ENCODE results near the gene HPRT1. TPM values are rescaled to one million over a fixed set of nuclear protein-coding genes. Genes with fewer than 3 reads are reported as not detected.
A peak's percentile ranks its signal among the peaks of the same experiment; 100 is the strongest.

HPRT1 gene
- polyA plus RNA-seq, 1 donor: 25.1 TPM

GRCh38 chrX:134512566-134512965 lies 52.6 kb downstream of the HPRT1 start:
- no peaks in the 10 kb centered on the region for H3K9me3 ChIP-seq (ENCODE audit: control insufficient read depth, low read depth, low read length)
- WGBS (ENCODE audit: insufficient coverage, low lambda C conversion rate): no CpG with 5 or more reads among the region's 9 CpGs

GRCh38 chrX:134513091-134513490 lies 53.1 kb downstream of the HPRT1 start:
- WGBS (ENCODE audit: insufficient coverage, low lambda C conversion rate): no CpG with 5 or more reads among the region's 3 CpGs
- DNase-seq: no peak

More at GRCh38 chrX:134512566-134512965, 52.6 kb downstream of the HPRT1 start:
- no peaks in the 10 kb centered on the region for H3K4me1 ChIP-seq (ENCODE audit: control insufficient read depth, insufficient read depth, low read length)
- no peak for DNase-seq
- H3K27ac ChIP-seq (ENCODE audit: low read length): no peak overlapping the region
- no peaks in the 10 kb centered on the region for H3K36me3 ChIP-seq (ENCODE audit: control insufficient read depth, insufficient read depth, low read length)
- H3K4me3 ChIP-seq (ENCODE audit: low read length): no peak overlapping the region
- no peaks in the 10 kb centered on the region for H3K27me3 ChIP-seq (ENCODE audit: control insufficient read depth, insufficient read depth, low read length)

GRCh38 chrX:134520860-134521390 lies 61.0 kb downstream of the HPRT1 start:
- WGBS (ENCODE audit: insufficient coverage, low lambda C conversion rate): no CpG with 5 or more reads among the region's 3 CpGs
- Histone ChIP-seq H3K4me1 (ENCODE audit: control insufficient read depth, insufficient read depth, low read length) (no peaks in the 10 kb centered on the region), H3K27me3 (ENCODE audit: control insufficient read depth, insufficient read depth, low read length) (no peaks in the 10 kb centered on the region), H3K27ac (ENCODE audit: low read length) (no peak overlapping the region), H3K36me3 (ENCODE audit: control insufficient read depth, insufficient read depth, low read length) (no peaks in the 10 kb centered on the region), H3K4me3 (ENCODE audit: low read length) (no peak overlapping the region), H3K9me3 (ENCODE audit: control insufficient read depth, low read depth, low read length) (no peaks in the 10 kb centered on the region)
- peak in 1 of 2 donors; percentile 29 for DNase-seq

More at GRCh38 chrX:134513091-134513490, 53.1 kb downstream of the HPRT1 start:
- H3K4me1 ChIP-seq (ENCODE audit: control insufficient read depth, insufficient read depth, low read length): no peaks in the 10 kb centered on the region
- no peak overlapping the region for H3K27ac ChIP-seq (ENCODE audit: low read length)
- no peaks in the 10 kb centered on the region for H3K36me3 ChIP-seq (ENCODE audit: control insufficient read depth, insufficient read depth, low read length)
- no peak overlapping the region for H3K4me3 ChIP-seq (ENCODE audit: low read length)
- no peaks in the 10 kb centered on the region for H3K27me3 ChIP-seq (ENCODE audit: control insufficient read depth, insufficient read depth, low read length)
- H3K9me3 ChIP-seq (ENCODE audit: control insufficient read depth, low read depth, low read length): no peaks in the 10 kb centered on the region

- DNase-seq: no peak
Observed at GRCh38 chrX:134524181-134524580, 64.2 kb downstream of the HPRT1 start.

GRCh38 chrX:134525086-134525792 lies 65.3 kb downstream of the HPRT1 start:
- H3K4me3 ChIP-seq (ENCODE audit: low read length): no peak overlapping the region
- no peak for DNase-seq
- no peaks in the 10 kb centered on the region for H3K36me3 ChIP-seq (ENCODE audit: control insufficient read depth, insufficient read depth, low read length)
- no peaks in the 10 kb centered on the region for H3K9me3 ChIP-seq (ENCODE audit: control insufficient read depth, low read depth, low read length)
- WGBS (ENCODE audit: insufficient coverage, low lambda C conversion rate): no CpG with 5 or more reads among the region's 15 CpGs
- H3K4me1 ChIP-seq (ENCODE audit: control insufficient read depth, insufficient read depth, low read length): no peaks in the 10 kb centered on the region
- H3K27ac ChIP-seq (ENCODE audit: low read length): no peak overlapping the region
- no peaks in the 10 kb centered on the region for H3K27me3 ChIP-seq (ENCODE audit: control insufficient read depth, insufficient read depth, low read length)

More at GRCh38 chrX:134524181-134524580, 64.2 kb downstream of the HPRT1 start:
- Histone ChIP-seq H3K9me3 (ENCODE audit: control insufficient read depth, low read depth, low read length) (no peaks in the 10 kb centered on the region), H3K36me3 (ENCODE audit: control insufficient read depth, insufficient read depth, low read length) (no peaks in the 10 kb centered on the region), H3K27ac (ENCODE audit: low read length) (no peak overlapping the region), H3K27me3 (ENCODE audit: control insufficient read depth, insufficient read depth, low read length) (no peaks in the 10 kb centered on the region), H3K4me1 (ENCODE audit: control insufficient read depth, insufficient read depth, low read length) (no peaks in the 10 kb centered on the region), H3K4me3 (ENCODE audit: low read length) (no peak overlapping the region)
- WGBS (ENCODE audit: insufficient coverage, low lambda C conversion rate): 60% methylated on average over 1 of the region's 6 CpGs

GRCh38 chrX:134526399-134526798 lies 66.4 kb downstream of the HPRT1 start:
- no peak for DNase-seq
- no peak overlapping the region for H3K27ac ChIP-seq (ENCODE audit: low read length)
- H3K36me3 ChIP-seq (ENCODE audit: control insufficient read depth, insufficient read depth, low read length): no peaks in the 10 kb centered on the region
- no peaks in the 10 kb centered on the region for H3K9me3 ChIP-seq (ENCODE audit: control insufficient read depth, low read depth, low read length)
- H3K4me1 ChIP-seq (ENCODE audit: control insufficient read depth, insufficient read depth, low read length): no peaks in the 10 kb centered on the region
- no CpG with 5 or more reads among the region's 5 CpGs for WGBS (ENCODE audit: insufficient coverage, low lambda C conversion rate)
- H3K4me3 ChIP-seq (ENCODE audit: low read length): no peak overlapping the region
- H3K27me3 ChIP-seq (ENCODE audit: control insufficient read depth, insufficient read depth, low read length): no peaks in the 10 kb centered on the region

GRCh38 chrX:134528960-134529359 lies 69.0 kb downstream of the HPRT1 start:
- H3K9me3 ChIP-seq (ENCODE audit: control insufficient read depth, low read depth, low read length): no peaks in the 10 kb centered on the region
- no peak overlapping the region for H3K27ac ChIP-seq (ENCODE audit: low read length)
- H3K36me3 ChIP-seq (ENCODE audit: control insufficient read depth, insufficient read depth, low read length): no peaks in the 10 kb centered on the region
- DNase-seq: peak in 1 of 2 donors; percentile 38
- no peaks in the 10 kb centered on the region for H3K27me3 ChIP-seq (ENCODE audit: control insufficient read depth, insufficient read depth, low read length)
- no peaks in the 10 kb centered on the region for H3K4me1 ChIP-seq (ENCODE audit: control insufficient read depth, insufficient read depth, low read length)
- no peak overlapping the region for H3K4me3 ChIP-seq (ENCODE audit: low read length)
- no CpG with 5 or more reads among the region's 3 CpGs for WGBS (ENCODE audit: insufficient coverage, low lambda C conversion rate)

GRCh38 chrX:134529481-134529880 lies 69.5 kb downstream of the HPRT1 start:
- no peak for DNase-seq
- no peaks in the 10 kb centered on the region for H3K36me3 ChIP-seq (ENCODE audit: control insufficient read depth, insufficient read depth, low read length)
- H3K4me3 ChIP-seq (ENCODE audit: low read length): no peak overlapping the region
- H3K27me3 ChIP-seq (ENCODE audit: control insufficient read depth, insufficient read depth, low read length): no peaks in the 10 kb centered on the region
- no peak overlapping the region for H3K27ac ChIP-seq (ENCODE audit: low read length)
- no peaks in the 10 kb centered on the region for H3K9me3 ChIP-seq (ENCODE audit: control insufficient read depth, low read depth, low read length)
- no peaks in the 10 kb centered on the region for H3K4me1 ChIP-seq (ENCODE audit: control insufficient read depth, insufficient read depth, low read length)
- WGBS (ENCODE audit: insufficient coverage, low lambda C conversion rate): no CpG with 5 or more reads among the region's 6 CpGs

- Histone ChIP-seq H3K4me1 (ENCODE audit: control insufficient read depth, insufficient read depth, low read length) (no peaks in the 10 kb centered on the region), H3K27me3 (ENCODE audit: control insufficient read depth, insufficient read depth, low read length) (no peaks in the 10 kb centered on the region), H3K4me3 (ENCODE audit: low read length) (no peak overlapping the region), H3K27ac (ENCODE audit: low read length) (no peak overlapping the region), H3K9me3 (ENCODE audit: control insufficient read depth, low read depth, low read length) (no peaks in the 10 kb centered on the region), H3K36me3 (ENCODE audit: control insufficient read depth, insufficient read depth, low read length) (no peaks in the 10 kb centered on the region)
- no CpG with 5 or more reads among the region's 7 CpGs for WGBS (ENCODE audit: insufficient coverage, low lambda C conversion rate)
- no peak for DNase-seq
Observed at GRCh38 chrX:134530845-134531244, 70.9 kb downstream of the HPRT1 start.

GRCh38 chrX:134533352-134533751 lies 73.4 kb downstream of the HPRT1 start:
- Histone ChIP-seq H3K9me3 (ENCODE audit: control insufficient read depth, low read depth, low read length) (no peaks in the 10 kb centered on the region), H3K36me3 (ENCODE audit: control insufficient read depth, insufficient read depth, low read length) (no peaks in the 10 kb centered on the region), H3K27ac (ENCODE audit: low read length) (no peak overlapping the region), H3K4me1 (ENCODE audit: control insufficient read depth, insufficient read depth, low read length) (peaks cover 10% of the 10 kb centered on the region), H3K27me3 (ENCODE audit: control insufficient read depth, insufficient read depth, low read length) (no peaks in the 10 kb centered on the region), H3K4me3 (ENCODE audit: low read length) (no peak overlapping the region)
- WGBS (ENCODE audit: insufficient coverage, low lambda C conversion rate): 100% methylated on average over 2 of the region's 9 CpGs
- no peak for DNase-seq

GRCh38 chrX:134533952-134534351 lies 74.0 kb downstream of the HPRT1 start:
- no peaks in the 10 kb centered on the region for H3K9me3 ChIP-seq (ENCODE audit: control insufficient read depth, low read depth, low read length)
- peaks cover 14% of the 10 kb centered on the region for H3K4me1 ChIP-seq (ENCODE audit: control insufficient read depth, insufficient read depth, low read length)
- H3K27ac ChIP-seq (ENCODE audit: low read length): no peak overlapping the region
- H3K4me3 ChIP-seq (ENCODE audit: low read length): no peak overlapping the region
- no CpG with 5 or more reads among the region's 4 CpGs for WGBS (ENCODE audit: insufficient coverage, low lambda C conversion rate)
- DNase-seq: no peak
- no peaks in the 10 kb centered on the region for H3K27me3 ChIP-seq (ENCODE audit: control insufficient read depth, insufficient read depth, low read length)
- H3K36me3 ChIP-seq (ENCODE audit: control insufficient read depth, insufficient read depth, low read length): no peaks in the 10 kb centered on the region

Data from large intestine (tissue), 3 donors.